GM12878 (cell line): Measurements from ENCODE around the gene ADARB1. TPM values are rescaled to one million over a fixed set of nuclear protein-coding genes. Genes with fewer than 3 reads are reported as not detected.

Source experiments
- ATAC-seq: fragments of 200-7000 bp; cut with Tn5 transposase; 3 replicates; pipeline ENCODE4 v1.9.1; 2020; ENCODE audit warnings: mild to moderate bottlenecking, moderate library complexity
- BruUV-seq: library from RNA; stranded (reverse); fragments of 400-500 nt; replicated peaks from 2 replicates; lab custom pipeline; 2021; lab: Mats Ljungman, UMichigan
- CTCF ChIA-PET: fragments of 300-600 bp; sonication (Branson Sonifier 250); formaldehyde crosslinking; extraction: SDS; loops from one replicate; lab custom pipeline; 2021; ENCODE audit warnings: inconsistent platforms; lab: Yijun Ruan, JAX
- POLR2A ChIA-PET: fragments of 350-600 bp; formaldehyde crosslinking; extraction: SDS; loops from one replicate; lab custom pipeline; 2021; ENCODE audit warnings: inconsistent platforms; lab: Charles Lee
- RAD21 ChIA-PET: fragments of 300-600 bp; sonication (Branson Sonifier 250); formaldehyde crosslinking; loops from one replicate; lab custom pipeline; 2023; ENCODE audit warnings: antibody characterized with exemption; ENCODE audit not compliant: unreplicated experiment; lab: Charles Lee
- SMC1A ChIA-PET: fragments of 300-600 bp; sonication (Branson Sonifier 250); formaldehyde crosslinking; loops from one replicate; lab custom pipeline; 2023; ENCODE audit not compliant: unreplicated experiment, uncharacterized antibody; lab: Charles Lee
- DNase-seq: peaks from one replicate; pipeline ENCODE4 v3.0.0-alpha.2; 2011; ENCODE audit warnings: low read depth, low spot score
- FAIRE-seq: peaks from 3 replicates; lab custom pipeline; 2011; peaks lifted over from hg19 to GRCh38; lab: Jason Lieb, UNC
- H2AFZ ChIP-seq: 2 replicates; pipeline ENCODE4 v1.6.0; 2011; ENCODE audit warnings: low read depth, low read length, control low read depth; ENCODE audit not compliant: control insufficient read depth
- H3K27ac ChIP-seq: 2 replicates; pipeline ENCODE4 v1.5.1; 2011; ENCODE audit warnings: control low read depth; ENCODE audit not compliant: control insufficient read depth, insufficient read depth
- H3K27me3 ChIP-seq, 2 experiments: replicated peaks in 1 of 2; 2 replicates each; pipeline versions ENCODE4 v1.6.0 to v1.6.1; 2011; ENCODE audit warnings: low read length in 1 of 2; ENCODE audit not compliant: control insufficient read depth in 2 of 2, insufficient read depth in 2 of 2
- H3K36me3 ChIP-seq, 2 experiments: 2 replicates each; pipeline ENCODE4 v1.5.1; 2011; ENCODE audit warnings: low read length in 1 of 2; ENCODE audit not compliant: control insufficient read depth in 2 of 2, insufficient read depth in 2 of 2
- H3K4me1 ChIP-seq: 2 replicates; pipeline ENCODE4 v1.6.1; 2011; ENCODE audit warnings: mild to moderate bottlenecking, low read length, moderate library complexity, mixed read lengths; ENCODE audit not compliant: control insufficient read depth, insufficient read depth
- H3K4me2 ChIP-seq: 2 replicates; pipeline ENCODE4 v1.6.0; 2011; ENCODE audit warnings: control low read depth; ENCODE audit not compliant: control insufficient read depth, insufficient read depth
- H3K4me3 ChIP-seq: fragments of 200-600 bp; sonication (generic); 2 replicates; pipeline ENCODE4 v1.5.1; 2016
- H3K79me2 ChIP-seq: 2 replicates; pipeline ENCODE4 v1.6.0; 2011; ENCODE audit warnings: low read length; ENCODE audit not compliant: control insufficient read depth, insufficient read depth
- H3K9ac ChIP-seq: 2 replicates; pipeline ENCODE4 v1.8.0; 2011; ENCODE audit warnings: low read length, control low read depth, mixed read lengths; ENCODE audit not compliant: control insufficient read depth, insufficient read depth
- H3K9me3 ChIP-seq: replicated peaks from 3 replicates; pipeline ENCODE4 v1.5.1; 2011; ENCODE audit warnings: mild to moderate bottlenecking, low read length; ENCODE audit not compliant: control insufficient read depth, insufficient read depth
- H4K20me1 ChIP-seq: 2 replicates; pipeline ENCODE4 v1.6.0; 2011; ENCODE audit not compliant: control insufficient read depth, insufficient read depth
- CEBPB ChIP-seq, 2 experiments: fragments of 150-350 bp in 1 of 2; IDR thresholded peaks; 2 replicates each; pipeline ENCODE4 v1.6.1; 2012 to 2014; ENCODE audit warnings: low read depth in 2 of 2, low read length in 2 of 2, borderline replicate concordance in 1 of 2, inconsistent platforms in 1 of 2
- CREB1 ChIP-seq: IDR thresholded peaks from 2 replicates; pipeline ENCODE4 v1.6.1; 2012; ENCODE audit warnings: low read depth, mild to moderate bottlenecking, inconsistent platforms
- EGR1 ChIP-seq, 2 experiments: IDR thresholded peaks; 1 replicate in 1 of 2; 2 replicates in 1 of 2; pipeline ENCODE4 v1.6.1; 2011 to 2012; ENCODE audit warnings: low read depth in 2 of 2, low read length in 2 of 2, borderline replicate concordance in 1 of 2, mild to moderate bottlenecking in 1 of 2, moderate library complexity in 1 of 2
- GABPA ChIP-seq: IDR thresholded peaks from 2 replicates; pipeline ENCODE4 v1.6.1; 2014; ENCODE audit warnings: antibody characterized with exemption, low read depth, mild to moderate bottlenecking, inconsistent platforms
- MXI1 ChIP-seq: fragments of 150-350 bp; IDR thresholded peaks from 2 replicates; pipeline ENCODE4 v1.6.1; 2011; ENCODE audit warnings: low read depth, mild to moderate bottlenecking, inconsistent platforms, low read length, improper control_type of control experiment
- NFYA ChIP-seq: IDR thresholded peaks from 2 replicates; pipeline ENCODE4 v1.6.1; 2011; ENCODE audit warnings: low read depth, mild to moderate bottlenecking, low read length, improper control_type of control experiment, borderline replicate concordance
- SPI1 ChIP-seq: IDR thresholded peaks from 2 replicates; pipeline ENCODE4 v1.6.1; 2011; ENCODE audit warnings: low read depth, mild to moderate bottlenecking, low read length, moderate library complexity, borderline replicate concordance; ENCODE audit not compliant: insufficient read depth
- TARDBP ChIP-seq: IDR thresholded peaks from 2 replicates; pipeline ENCODE4 v1.6.1; 2016; ENCODE audit warnings: borderline replicate concordance
- ZNF274 ChIP-seq: IDR thresholded peaks from one replicate; pipeline ENCODE4 v1.8.0; 2011; ENCODE audit not compliant: insufficient read length, insufficient read depth
- ZNF622 ChIP-seq: fragments of 450-650 bp; IDR thresholded peaks from 2 replicates; pipeline ENCODE4 v1.6.1; 2017; ENCODE audit warnings: mild to moderate bottlenecking, inconsistent platforms
- ZZZ3 ChIP-seq: IDR thresholded peaks from 2 replicates; pipeline ENCODE4 v1.6.1; 2011; ENCODE audit warnings: low read depth; ENCODE audit not compliant: control insufficient read depth, insufficient read length
- WGBS: methylation state at CpG from one replicate; pipeline ENCODE4 v1.1.6; 2016; ENCODE audit warnings: low lambda C conversion rate; ENCODE audit not compliant: insufficient replicate concordance, insufficient coverage; ENCODE audit errors: missing lambda C conversion rate; 5-methylcytosine and 5-hydroxymethylcytosine counted together
- in situ Hi-C: fragments of 300-500 bp; cut with MboI; formaldehyde crosslinking; loops from 9 replicates; pipeline ENCODE4 v1.14.3; 2018; ENCODE audit warnings: mixed read lengths
- intact Hi-C: fragments of 100-400 bp; cut with micrococcal nuclease; formaldehyde crosslinking; loops from one replicate; pipeline ENCODE4 v1.14.2; 2022; ENCODE audit not compliant: unreplicated experiment
- polyA plus RNA-seq, 11 experiments: library from polyadenylated mRNA; depleted of rRNA in 4 of 11; unstranded in 6 of 11; stranded (reverse) in 5 of 11; fragments of >200 nt; fragmentation: Nextera tagmentation in 4 of 11; fragmentation: Illumina TruSeq in 1 of 11; extraction: Ambion mirVana in 4 of 11; extraction: Trizol in 1 of 11; gene quantifications; 1 replicate in 1 of 11; 2 replicates in 10 of 11; pipeline versions ENCODE4 v1.2.1 to v1.2.3, GENCODE V29; 2011 to 2016; ENCODE audit warnings: inconsistent platforms in 2 of 11, missing spikeins in 2 of 11, low read depth in 1 of 11
- total RNA-seq, 4 experiments: library from RNA; depleted of rRNA in 3 of 4; stranded (reverse); fragments of >200 nt in 3 of 4; fragmentation: Illumina TruSeq in 1 of 4; extraction: Trizol in 1 of 4; gene quantifications; 2 replicates each; pipeline versions ENCODE4 v1.2.1 to v1.2.3, GENCODE V29; 2013 to 2021
- TF ChIP-seq, protein P1 (sequence below): fragments of 450-650 bp; IDR thresholded peaks from 2 replicates; pipeline ENCODE4 v1.6.1; 2016; ENCODE audit warnings: mild to moderate bottlenecking

The ADARB1 gene
- total and polyA plus RNA-seq, 10 of the 15 experiments (the other 5 are each of a cell fraction or from before 2014, with no cell fraction given) = 5.7 to 61.7 (median 25.3) TPM

DNA sequence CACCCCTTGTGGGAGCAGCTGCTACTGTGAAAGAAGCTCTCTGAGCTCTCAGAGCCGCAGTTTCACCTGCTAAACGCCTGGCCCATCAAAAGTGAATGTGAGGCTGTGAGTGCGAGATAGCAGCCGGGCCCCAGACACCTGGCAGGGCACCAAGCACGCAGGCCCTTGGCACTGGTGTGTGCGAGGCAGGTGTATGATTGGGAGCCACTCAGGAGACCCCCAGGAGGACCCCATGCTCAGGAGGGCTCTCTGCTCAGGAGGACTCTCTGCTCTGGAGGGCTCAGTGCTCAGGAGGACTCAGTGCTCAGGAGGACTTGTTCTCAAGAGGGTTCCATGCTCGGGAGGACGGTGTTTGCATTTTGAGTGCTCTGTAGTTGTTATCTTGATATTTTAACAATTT is 14.3 kb upstream of the ADARB1 start:
- in situ Hi-C loops = no loop called here
- H3K79me2 ChIP-seq = no peaks in the 10 kb centered on the region
- no peaks in the 10 kb centered on the region for H3K9me3 ChIP-seq
- no peak overlapping the region for H3K4me3 ChIP-seq
- no peak for DNase-seq
- ChIA-PET POLR2A (no interaction called here), SMC1A (interaction anchor here (1.0 kb wide), 1 partner anchor 80 kb away, joined by 3 read pairs; no protein-coding TSS in a partner anchor), CTCF (no interaction called here), RAD21 (no interaction called here)
- no peak overlapping the region for H3K9ac ChIP-seq
- TF ChIP-seq, protein P1, sequence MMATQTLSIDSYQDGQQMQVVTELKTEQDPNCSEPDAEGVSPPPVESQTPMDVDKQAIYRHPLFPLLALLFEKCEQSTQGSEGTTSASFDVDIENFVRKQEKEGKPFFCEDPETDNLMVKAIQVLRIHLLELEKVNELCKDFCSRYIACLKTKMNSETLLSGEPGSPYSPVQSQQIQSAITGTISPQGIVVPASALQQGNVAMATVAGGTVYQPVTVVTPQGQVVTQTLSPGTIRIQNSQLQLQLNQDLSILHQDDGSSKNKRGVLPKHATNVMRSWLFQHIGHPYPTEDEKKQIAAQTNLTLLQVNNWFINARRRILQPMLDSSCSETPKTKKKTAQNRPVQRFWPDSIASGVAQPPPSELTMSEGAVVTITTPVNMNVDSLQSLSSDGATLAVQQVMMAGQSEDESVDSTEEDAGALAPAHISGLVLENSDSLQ = no peak
- H3K4me2 ChIP-seq = no peak overlapping the region
- no TSS peak for BruUV-seq
- H3K4me1 ChIP-seq = no peaks in the 10 kb centered on the region; the same call in 1 of the 2 replicates
- no peak for ATAC-seq
- WGBS = 61% methylated on average over 8 of the region's 8 CpGs
- H3K36me3 ChIP-seq = no peaks in the 10 kb centered on the region
- peaks cover 0 to 5% of the 10 kb centered on the region in 2 experiments; a peak in 1 of 4 replicates for H3K27me3 ChIP-seq
- no peaks in the 10 kb centered on the region for H4K20me1 ChIP-seq
- intact Hi-C loops = no loop called here
- H3K27ac ChIP-seq = no peak overlapping the region
- FAIRE-seq = no peak
- H2AFZ ChIP-seq = no peak overlapping the region

DNA sequence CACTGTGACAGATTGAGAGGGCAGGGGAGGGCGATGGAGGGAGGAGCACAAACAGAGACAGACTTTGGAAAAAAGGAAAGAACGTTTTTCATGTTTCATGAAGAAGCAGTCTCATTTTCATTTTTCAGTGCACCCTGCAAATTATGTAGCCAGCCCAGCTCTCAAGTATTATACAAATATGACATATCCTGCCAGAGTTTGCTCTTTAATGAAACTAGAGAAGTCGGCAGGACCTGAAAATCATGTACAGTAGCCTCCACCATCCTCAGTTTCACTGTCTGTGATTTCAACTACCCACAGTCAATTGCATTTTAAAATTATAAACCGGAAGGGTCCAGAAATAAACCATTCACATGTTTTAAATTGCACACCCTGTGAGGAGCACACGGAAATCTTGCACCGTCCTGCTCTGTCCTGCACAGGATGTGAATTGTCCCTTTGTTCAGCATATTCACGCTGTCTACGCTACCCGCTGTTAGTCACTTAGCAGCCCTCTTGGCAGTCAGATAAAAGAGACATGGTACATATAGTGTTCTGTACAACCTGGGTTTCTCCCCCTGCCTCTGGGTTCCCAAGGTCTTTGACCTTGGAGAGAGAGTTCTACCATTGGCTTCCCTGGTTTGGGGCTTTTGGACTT is 13.6 kb upstream of the ADARB1 start:
- H3K79me2 ChIP-seq = no peaks in the 10 kb centered on the region
- in situ Hi-C loops = no loop called here
- no peak overlapping the region for H2AFZ ChIP-seq
- no peaks in the 10 kb centered on the region; the same call in 1 of the 2 replicates for H3K4me1 ChIP-seq
- no peak overlapping the region for H3K4me2 ChIP-seq
- no peaks in the 10 kb centered on the region for H3K9me3 ChIP-seq
- ChIA-PET RAD21 (no interaction called here), SMC1A (no interaction called here), CTCF (no interaction called here), POLR2A (no interaction called here)
- TF ChIP-seq CREB1 (no peak), CEBPB (IDR thresholded peaks at IDR 0.05; ENCODE audit: borderline replicate concordance in 1 of 2, low read depth in 2 of 2, low read length in 2 of 2) (no peak), GABPA (no peak), EGR1 (IDR thresholded peaks at IDR 0.05; ENCODE audit: borderline replicate concordance in 1 of 2, low read depth in 2 of 2, low read length in 2 of 2) (no peak), TARDBP (no peak), ZNF622 (no peak), ZNF274 (no peak), ZZZ3 (no peak), SPI1 (no peak), MXI1 (no peak), NFYA (no peak)
- TF ChIP-seq, protein P1 = no peak
- intact Hi-C loops = no loop called here
- no peaks in the 10 kb centered on the region for H4K20me1 ChIP-seq
- no peaks in the 10 kb centered on the region for H3K36me3 ChIP-seq
- 52% methylated on average over 9 of the region's 9 CpGs for WGBS
- H3K27ac ChIP-seq = no peak overlapping the region
- no TSS peak for BruUV-seq
- peaks cover 0 to 5% of the 10 kb centered on the region in 2 experiments; a peak in 1 of 4 replicates for H3K27me3 ChIP-seq
- DNase-seq (no peak), ATAC-seq (peak; percentile 54), FAIRE-seq (no peak)
- H3K9ac ChIP-seq = no peak overlapping the region
- H3K4me3 ChIP-seq = no peak overlapping the region
